Measurements from ENCODE around the gene COG5.

The COG5 gene

DNA sequence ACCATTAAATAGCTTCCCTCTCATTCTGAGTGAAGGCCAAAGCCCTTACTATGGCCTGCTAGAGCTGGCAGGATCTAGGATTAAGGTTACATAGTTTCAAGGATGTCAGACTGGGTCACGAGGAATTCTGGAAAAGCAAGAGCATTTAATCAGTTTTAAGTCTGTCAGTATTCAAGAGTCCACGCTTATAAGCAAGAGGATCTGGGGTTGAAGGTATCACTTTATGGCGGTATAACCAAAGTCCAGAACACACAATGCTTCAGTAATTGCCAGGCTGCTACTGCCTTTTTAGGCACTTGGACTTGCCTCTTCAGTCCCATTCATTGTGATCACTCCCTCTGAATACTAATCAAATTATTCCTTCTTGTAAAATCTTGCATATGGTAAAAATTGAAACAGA, 293.9 kb downstream of the COG5 start:
- no peaks in the 10 kb centered on the region for H3K79me2 ChIP-seq (ENCODE audit: insufficient read depth, low read length)
- H3K36me3 ChIP-seq (ENCODE audit: insufficient read depth, low read length) = no peaks in the 10 kb centered on the region
- no peaks in the 10 kb centered on the region for H3F3A ChIP-seq (ENCODE audit: insufficient read depth, low read length)
- no peaks in the 10 kb centered on the region for H3K27me3 ChIP-seq (ENCODE audit: insufficient read depth, low read length)
- H3K27ac ChIP-seq (ENCODE audit: low read depth, low read length, poor library complexity, severe bottlenecking) = no peak overlapping the region
- no peaks in the 10 kb centered on the region for H3K9me3 ChIP-seq (ENCODE audit: low read length)
- no peaks in the 10 kb centered on the region for H3K9me2 ChIP-seq (ENCODE audit: low read depth, low read length)
- no peak overlapping the region for H3K4me3 ChIP-seq (ENCODE audit: low read depth, low read length, poor library complexity, severe bottlenecking)
- TF ChIP-seq, protein P1, sequence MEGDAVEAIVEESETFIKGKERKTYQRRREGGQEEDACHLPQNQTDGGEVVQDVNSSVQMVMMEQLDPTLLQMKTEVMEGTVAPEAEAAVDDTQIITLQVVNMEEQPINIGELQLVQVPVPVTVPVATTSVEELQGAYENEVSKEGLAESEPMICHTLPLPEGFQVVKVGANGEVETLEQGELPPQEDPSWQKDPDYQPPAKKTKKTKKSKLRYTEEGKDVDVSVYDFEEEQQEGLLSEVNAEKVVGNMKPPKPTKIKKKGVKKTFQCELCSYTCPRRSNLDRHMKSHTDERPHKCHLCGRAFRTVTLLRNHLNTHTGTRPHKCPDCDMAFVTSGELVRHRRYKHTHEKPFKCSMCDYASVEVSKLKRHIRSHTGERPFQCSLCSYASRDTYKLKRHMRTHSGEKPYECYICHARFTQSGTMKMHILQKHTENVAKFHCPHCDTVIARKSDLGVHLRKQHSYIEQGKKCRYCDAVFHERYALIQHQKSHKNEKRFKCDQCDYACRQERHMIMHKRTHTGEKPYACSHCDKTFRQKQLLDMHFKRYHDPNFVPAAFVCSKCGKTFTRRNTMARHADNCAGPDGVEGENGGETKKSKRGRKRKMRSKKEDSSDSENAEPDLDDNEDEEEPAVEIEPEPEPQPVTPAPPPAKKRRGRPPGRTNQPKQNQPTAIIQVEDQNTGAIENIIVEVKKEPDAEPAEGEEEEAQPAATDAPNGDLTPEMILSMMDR (IDR thresholded peaks at IDR 0.05; ENCODE audit: low read length) = no peak
- no peak for TF ChIP-seq EZH2 (IDR thresholded peaks at IDR 0.05; ENCODE audit: borderline replicate concordance, low read length)
- no peak overlapping the region for H3K4me2 ChIP-seq (ENCODE audit: low read length)
- no peaks in the 10 kb centered on the region for H3K4me1 ChIP-seq (ENCODE audit: insufficient read depth, low read length, severe bottlenecking)
- no peak overlapping the region for H2AFZ ChIP-seq (ENCODE audit: low read length)
- no peak overlapping the region for H3K9ac ChIP-seq (ENCODE audit: low read length)
- no peaks in the 10 kb centered on the region for H4K20me1 ChIP-seq (ENCODE audit: insufficient read depth, low read length)

DNA sequence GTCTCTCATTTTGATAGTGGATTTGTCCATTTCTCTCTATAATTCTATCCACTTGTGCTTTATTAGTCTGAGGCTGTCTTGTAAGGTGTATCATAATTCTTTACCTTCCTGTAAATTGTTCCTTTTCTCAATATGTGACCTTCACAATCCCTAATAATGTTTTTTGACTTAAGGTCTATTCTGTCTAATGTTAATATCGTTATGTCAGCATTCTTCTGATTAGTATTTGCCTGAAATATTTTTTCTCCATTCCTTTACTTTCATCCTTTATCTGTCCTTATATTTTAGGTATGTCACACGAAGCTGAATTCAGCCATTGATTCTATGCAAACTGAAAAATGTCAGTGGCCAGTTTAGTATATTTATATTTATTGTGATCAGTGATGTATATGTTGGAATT, 295.1 kb downstream of the COG5 start:
- no peaks in the 10 kb centered on the region for H3K9me2 ChIP-seq (ENCODE audit: low read depth, low read length)
- H3K27ac ChIP-seq (ENCODE audit: low read depth, low read length, poor library complexity, severe bottlenecking) = no peak overlapping the region
- no peaks in the 10 kb centered on the region for H3K9me3 ChIP-seq (ENCODE audit: low read length)
- no peak for TF ChIP-seq EZH2 (IDR thresholded peaks at IDR 0.05; ENCODE audit: borderline replicate concordance, low read length)
- TF ChIP-seq, protein P1 (IDR thresholded peaks at IDR 0.05; ENCODE audit: low read length) = no peak
- no peak overlapping the region for H3K4me2 ChIP-seq (ENCODE audit: low read length)
- H3F3A ChIP-seq (ENCODE audit: insufficient read depth, low read length) = no peaks in the 10 kb centered on the region
- no peak overlapping the region for H3K4me3 ChIP-seq (ENCODE audit: low read depth, low read length, poor library complexity, severe bottlenecking)
- H3K79me2 ChIP-seq (ENCODE audit: insufficient read depth, low read length) = no peaks in the 10 kb centered on the region
- H2AFZ ChIP-seq (ENCODE audit: low read length) = no peak overlapping the region
- no peaks in the 10 kb centered on the region for H3K27me3 ChIP-seq (ENCODE audit: insufficient read depth, low read length)
- H3K36me3 ChIP-seq (ENCODE audit: insufficient read depth, low read length) = no peaks in the 10 kb centered on the region
- no peaks in the 10 kb centered on the region for H4K20me1 ChIP-seq (ENCODE audit: insufficient read depth, low read length)
- H3K9ac ChIP-seq (ENCODE audit: low read length) = no peak overlapping the region
- H3K4me1 ChIP-seq (ENCODE audit: insufficient read depth, low read length, severe bottlenecking) = no peaks in the 10 kb centered on the region

DNA sequence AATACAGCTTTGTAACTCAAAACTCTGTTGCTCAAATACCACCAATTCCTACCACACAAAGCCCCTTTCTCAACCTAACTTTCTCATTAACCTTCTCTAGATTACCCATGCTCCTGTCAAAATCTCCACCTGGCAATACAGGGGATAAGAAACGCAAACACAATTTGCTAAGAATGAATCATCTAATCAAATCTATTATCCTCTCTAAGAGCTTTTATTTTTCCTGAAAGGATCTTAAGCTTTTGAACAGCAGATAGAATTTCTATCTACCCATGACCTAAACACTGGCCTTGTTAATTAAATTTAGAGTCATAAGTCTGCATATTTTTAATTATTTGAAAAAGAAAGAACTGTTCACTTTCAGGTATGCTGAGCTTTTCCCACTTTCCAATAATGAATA, 296.6 kb downstream of the COG5 start:
- Histone ChIP-seq H3K4me3 (ENCODE audit: low read depth, low read length, poor library complexity, severe bottlenecking) (no peak overlapping the region), H2AFZ (ENCODE audit: low read length) (no peak overlapping the region), H3K9me2 (ENCODE audit: low read depth, low read length) (no peaks in the 10 kb centered on the region), H4K20me1 (ENCODE audit: insufficient read depth, low read length) (no peaks in the 10 kb centered on the region), H3K79me2 (ENCODE audit: insufficient read depth, low read length) (no peaks in the 10 kb centered on the region), H3F3A (ENCODE audit: insufficient read depth, low read length) (no peaks in the 10 kb centered on the region), H3K4me1 (ENCODE audit: insufficient read depth, low read length, severe bottlenecking) (no peaks in the 10 kb centered on the region), H3K27ac (ENCODE audit: low read depth, low read length, poor library complexity, severe bottlenecking) (no peak overlapping the region), H3K9ac (ENCODE audit: low read length) (no peak overlapping the region), H3K27me3 (ENCODE audit: insufficient read depth, low read length) (no peaks in the 10 kb centered on the region), H3K4me2 (ENCODE audit: low read length) (no peak overlapping the region), H3K36me3 (ENCODE audit: insufficient read depth, low read length) (no peaks in the 10 kb centered on the region), H3K9me3 (ENCODE audit: low read length) (no peaks in the 10 kb centered on the region)
- TF ChIP-seq EZH2 (IDR thresholded peaks at IDR 0.05; ENCODE audit: borderline replicate concordance, low read length) = no peak
- TF ChIP-seq, protein P1 (IDR thresholded peaks at IDR 0.05; ENCODE audit: low read length) = no peak
